ENCODE results near the gene ASTN1.

The ASTN1 gene

DNA sequence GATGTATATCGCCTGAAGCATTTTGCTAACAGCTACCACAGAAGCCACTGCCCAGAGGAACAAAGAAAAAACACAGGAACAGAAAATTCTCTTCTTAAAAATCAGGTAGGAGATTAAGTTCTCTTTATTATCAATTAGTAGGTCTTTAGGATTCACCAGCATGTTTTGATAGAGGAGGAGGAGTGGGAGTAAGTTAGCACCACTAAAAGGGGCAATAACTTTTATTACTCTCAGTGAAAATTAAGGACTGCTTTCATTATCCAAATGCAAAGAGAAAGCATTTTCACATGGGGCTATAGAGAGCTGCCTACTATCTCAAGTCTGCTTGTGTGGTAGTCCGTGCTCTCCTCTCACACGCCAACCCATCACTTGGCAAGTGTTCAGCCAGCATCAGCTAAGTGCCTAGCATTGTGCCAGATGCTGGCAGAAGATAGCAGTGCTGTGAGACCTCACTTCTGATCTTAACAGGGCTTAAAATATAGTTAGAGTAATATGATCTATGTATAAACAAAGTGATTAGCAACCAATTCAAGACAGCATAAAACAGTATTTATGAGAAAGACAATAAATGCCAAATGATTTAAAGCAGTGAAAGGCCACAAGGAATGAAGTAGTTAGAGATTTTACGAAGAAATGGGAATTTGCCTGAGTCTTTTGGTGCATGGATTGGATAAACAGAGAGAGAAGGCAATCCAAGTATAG, 39.8 kb downstream of the ASTN1 start:
- no peak overlapping the region for H3K4me3 ChIP-seq (ENCODE audit: control insufficient read depth, low read depth, low read length)
- TF ChIP-seq, protein P1, sequence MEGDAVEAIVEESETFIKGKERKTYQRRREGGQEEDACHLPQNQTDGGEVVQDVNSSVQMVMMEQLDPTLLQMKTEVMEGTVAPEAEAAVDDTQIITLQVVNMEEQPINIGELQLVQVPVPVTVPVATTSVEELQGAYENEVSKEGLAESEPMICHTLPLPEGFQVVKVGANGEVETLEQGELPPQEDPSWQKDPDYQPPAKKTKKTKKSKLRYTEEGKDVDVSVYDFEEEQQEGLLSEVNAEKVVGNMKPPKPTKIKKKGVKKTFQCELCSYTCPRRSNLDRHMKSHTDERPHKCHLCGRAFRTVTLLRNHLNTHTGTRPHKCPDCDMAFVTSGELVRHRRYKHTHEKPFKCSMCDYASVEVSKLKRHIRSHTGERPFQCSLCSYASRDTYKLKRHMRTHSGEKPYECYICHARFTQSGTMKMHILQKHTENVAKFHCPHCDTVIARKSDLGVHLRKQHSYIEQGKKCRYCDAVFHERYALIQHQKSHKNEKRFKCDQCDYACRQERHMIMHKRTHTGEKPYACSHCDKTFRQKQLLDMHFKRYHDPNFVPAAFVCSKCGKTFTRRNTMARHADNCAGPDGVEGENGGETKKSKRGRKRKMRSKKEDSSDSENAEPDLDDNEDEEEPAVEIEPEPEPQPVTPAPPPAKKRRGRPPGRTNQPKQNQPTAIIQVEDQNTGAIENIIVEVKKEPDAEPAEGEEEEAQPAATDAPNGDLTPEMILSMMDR (conservative IDR thresholded peaks at IDR 0.05; ENCODE audit: control insufficient read depth, insufficient read depth, low read depth, low read length) = no peak
- no peak for DNase-seq (ENCODE audit: low read depth)

DNA sequence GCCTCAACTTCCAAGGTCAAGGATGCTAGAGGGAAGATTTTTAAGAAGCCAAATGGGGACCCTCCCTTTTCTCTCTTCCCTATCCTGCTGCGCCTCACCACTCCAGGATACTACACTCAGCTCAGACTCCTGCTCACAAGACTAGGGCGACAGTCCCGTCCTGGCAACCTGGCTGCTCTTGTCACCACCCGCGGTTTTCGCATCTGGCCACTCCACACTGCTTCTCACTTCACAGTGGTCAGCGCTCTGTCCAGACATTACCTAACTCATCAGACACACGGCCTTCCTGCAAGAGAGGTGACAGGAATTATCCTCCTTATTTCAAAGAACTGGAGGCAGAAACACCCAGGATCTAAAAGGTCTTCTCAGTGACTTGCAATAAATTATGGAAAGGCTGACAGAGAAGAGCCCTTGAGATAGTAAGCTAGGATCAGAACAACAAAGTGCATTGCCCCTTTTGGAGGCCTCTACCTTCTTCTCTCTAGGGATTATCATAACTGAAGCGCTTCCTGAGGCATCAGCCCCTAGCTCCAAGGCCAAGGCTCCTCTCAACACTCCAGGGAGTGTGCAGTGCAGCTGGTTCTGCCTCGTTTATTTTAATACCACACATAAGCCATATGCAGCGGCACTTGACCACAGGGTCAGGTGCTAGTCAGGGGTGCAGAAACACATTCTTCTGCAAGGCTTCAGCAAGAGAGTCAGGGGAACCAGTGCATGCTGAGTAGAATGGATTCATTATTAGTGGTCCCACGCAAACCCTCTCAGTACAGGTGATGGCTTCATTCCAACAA, 41.9 kb downstream of the ASTN1 start:
- H3K4me3 ChIP-seq (ENCODE audit: control insufficient read depth, low read depth, low read length) = no peak overlapping the region
- TF ChIP-seq, protein P1 (conservative IDR thresholded peaks at IDR 0.05; ENCODE audit: control insufficient read depth, insufficient read depth, low read depth, low read length) = no peak
- no peak for DNase-seq (ENCODE audit: low read depth)

DNA sequence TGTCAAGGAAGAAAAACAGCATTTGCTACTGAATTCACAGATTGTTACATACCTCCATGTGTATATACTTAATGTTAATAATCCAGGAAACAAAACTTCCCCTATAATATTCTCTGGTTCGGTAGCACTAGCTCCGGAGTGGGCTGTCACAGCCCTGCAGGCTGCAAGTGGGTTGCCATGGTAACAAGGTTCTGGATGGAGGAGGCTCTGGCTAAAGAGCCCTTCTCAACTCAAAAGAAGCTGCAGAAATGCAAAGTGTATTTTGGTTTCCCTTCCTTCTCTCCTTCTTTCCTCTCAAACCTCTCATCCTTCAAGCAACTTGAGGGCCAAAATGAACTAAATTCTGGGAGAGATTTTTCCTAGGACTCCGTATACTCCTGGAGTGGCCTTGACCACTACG, 45.2 kb downstream of the ASTN1 start:
- no peak overlapping the region for H3K4me3 ChIP-seq (ENCODE audit: control insufficient read depth, low read depth, low read length)
- TF ChIP-seq, protein P1 (conservative IDR thresholded peaks at IDR 0.05; ENCODE audit: control insufficient read depth, insufficient read depth, low read depth, low read length) = no peak
- DNase-seq (ENCODE audit: low read depth) = no peak

DNA sequence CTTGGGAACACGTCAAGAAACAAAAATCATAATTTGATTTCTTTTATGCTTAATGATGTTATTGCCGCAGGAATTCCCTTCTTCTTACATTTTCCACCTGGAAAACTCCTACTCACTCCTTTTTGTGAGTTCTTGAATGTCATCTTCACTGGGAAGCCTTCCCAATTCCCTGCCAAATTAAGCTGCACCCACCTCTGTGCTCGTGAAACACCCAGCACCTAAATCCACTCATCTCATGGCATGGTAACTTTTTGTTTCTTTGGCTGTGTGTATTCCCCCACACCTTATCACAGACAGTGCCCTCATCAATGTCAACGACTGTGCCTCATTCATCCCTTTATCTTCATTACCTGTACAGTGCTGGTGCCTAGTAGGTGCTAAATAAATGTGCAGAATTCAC, 45.6 kb downstream of the ASTN1 start:
- TF ChIP-seq, protein P1 (conservative IDR thresholded peaks at IDR 0.05; ENCODE audit: control insufficient read depth, insufficient read depth, low read depth, low read length) = no peak
- no peak overlapping the region for H3K4me3 ChIP-seq (ENCODE audit: control insufficient read depth, low read depth, low read length)
- no peak for DNase-seq (ENCODE audit: low read depth)

DNA sequence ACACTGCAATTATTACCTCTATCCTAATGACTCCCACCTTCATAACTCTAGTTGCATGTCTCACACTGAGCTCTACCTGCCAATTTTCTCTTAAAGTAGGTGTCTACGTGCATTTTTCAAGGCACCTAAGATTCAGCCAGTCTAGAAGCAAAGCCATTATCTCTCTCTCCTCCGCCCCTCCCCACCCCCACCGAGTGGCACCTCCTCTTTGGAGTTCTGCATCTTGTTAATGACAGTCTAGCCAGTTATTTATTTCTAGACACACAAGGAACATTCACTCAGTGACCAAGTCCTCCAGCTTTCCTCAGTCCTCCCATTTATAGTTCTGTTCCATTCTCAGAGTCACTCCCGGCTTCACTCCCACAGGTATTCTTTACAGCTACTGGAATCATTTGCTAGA, 47.6 kb downstream of the ASTN1 start:
- no peak overlapping the region for H3K4me3 ChIP-seq (ENCODE audit: control insufficient read depth, low read depth, low read length)
- DNase-seq (ENCODE audit: low read depth) = no peak
- TF ChIP-seq, protein P1 (conservative IDR thresholded peaks at IDR 0.05; ENCODE audit: control insufficient read depth, insufficient read depth, low read depth, low read length) = no peak

DNA sequence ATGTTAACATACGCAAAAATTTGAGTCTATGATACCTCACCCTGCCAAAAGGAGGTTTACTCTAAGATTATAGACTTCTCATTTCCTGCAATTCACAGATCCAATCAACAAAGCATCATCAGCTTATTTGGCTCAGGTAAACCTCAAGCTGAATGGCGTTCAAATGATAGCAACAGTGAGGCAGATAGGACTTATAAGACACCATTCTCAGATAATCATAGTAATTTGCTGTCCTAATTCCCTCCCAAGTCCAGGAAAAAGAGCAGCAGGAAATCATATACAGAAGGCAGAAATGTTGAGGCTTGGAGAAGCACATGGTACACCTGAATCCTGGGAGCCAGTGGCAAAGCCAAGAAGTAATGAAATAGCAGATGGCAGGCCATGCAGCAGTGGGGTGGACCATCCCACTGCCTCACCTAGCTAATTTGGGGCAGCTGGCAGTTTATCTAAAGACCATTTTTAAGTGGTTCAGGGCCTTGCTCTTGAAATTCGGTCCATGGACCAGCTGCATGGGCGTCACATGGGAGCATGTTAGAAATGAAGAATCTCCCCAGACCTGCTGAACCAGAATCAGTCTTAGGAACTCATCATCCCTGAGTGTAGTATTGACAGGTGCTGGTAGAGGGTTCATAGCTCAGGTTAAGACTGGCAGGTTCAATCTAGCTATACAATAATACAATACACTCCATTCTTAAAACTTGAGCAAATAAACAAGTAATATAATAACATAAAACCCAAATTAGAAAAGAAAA, 57.7 kb downstream of the ASTN1 start:
- no peak for DNase-seq (ENCODE audit: low read depth)
- TF ChIP-seq, protein P1 (conservative IDR thresholded peaks at IDR 0.05; ENCODE audit: control insufficient read depth, insufficient read depth, low read depth, low read length) = no peak
- H3K4me3 ChIP-seq (ENCODE audit: control insufficient read depth, low read depth, low read length) = no peak overlapping the region

Measured in fibroblast of mammary gland (primary cell).